GM18498 (cell line): ENCODE measurements around the gene LDHA.
"Not testable (repeated sequence)": the region's sequence is repeated elsewhere in the genome, so short reads cannot be mapped to it uniquely, and the experiment has no call there.

ENCODE experiments used
- ATAC-seq: cut with Tn5 transposase; IDR thresholded peaks from one replicate; pipeline ENCODE4 v1.9.1; 2021; ENCODE audit warnings: mild to moderate bottlenecking, moderate library complexity; ENCODE audit not compliant: unreplicated experiment

The LDHA gene

DNA sequence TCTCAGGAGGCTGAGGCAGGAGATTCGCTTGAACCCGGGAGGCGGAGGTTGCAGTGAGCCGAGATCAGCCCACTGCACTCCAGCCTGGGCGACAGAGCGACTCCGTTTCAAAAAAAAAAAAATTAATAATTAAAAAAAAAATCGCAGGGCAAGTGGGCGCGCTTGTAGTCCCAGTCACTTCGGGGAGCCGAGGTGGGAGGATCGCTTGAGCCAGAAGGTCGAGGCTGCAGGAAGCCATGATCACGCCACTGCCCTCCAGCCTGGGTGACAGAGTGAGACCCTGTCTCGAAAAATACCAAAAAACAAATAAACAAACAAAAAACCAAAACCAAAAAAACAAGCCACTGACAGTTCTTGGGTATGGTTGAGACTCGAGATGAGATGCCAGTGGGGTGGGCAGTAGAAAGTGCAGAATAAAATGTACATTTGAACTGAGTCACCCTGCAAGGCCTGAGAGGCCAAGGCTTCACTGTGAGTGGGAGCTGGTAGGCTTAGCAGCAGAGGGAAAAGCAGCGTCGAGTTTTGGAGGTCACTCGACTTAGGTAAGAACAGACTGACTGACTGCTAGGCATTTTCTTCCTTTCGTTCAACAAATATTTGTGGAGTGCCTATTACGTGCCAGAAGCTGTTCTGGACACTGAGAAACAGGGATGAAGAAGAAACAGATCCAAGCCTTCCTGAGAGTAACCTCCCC lies 635 bp upstream of the LDHA start:
- ATAC-seq, result no peak

DNA sequence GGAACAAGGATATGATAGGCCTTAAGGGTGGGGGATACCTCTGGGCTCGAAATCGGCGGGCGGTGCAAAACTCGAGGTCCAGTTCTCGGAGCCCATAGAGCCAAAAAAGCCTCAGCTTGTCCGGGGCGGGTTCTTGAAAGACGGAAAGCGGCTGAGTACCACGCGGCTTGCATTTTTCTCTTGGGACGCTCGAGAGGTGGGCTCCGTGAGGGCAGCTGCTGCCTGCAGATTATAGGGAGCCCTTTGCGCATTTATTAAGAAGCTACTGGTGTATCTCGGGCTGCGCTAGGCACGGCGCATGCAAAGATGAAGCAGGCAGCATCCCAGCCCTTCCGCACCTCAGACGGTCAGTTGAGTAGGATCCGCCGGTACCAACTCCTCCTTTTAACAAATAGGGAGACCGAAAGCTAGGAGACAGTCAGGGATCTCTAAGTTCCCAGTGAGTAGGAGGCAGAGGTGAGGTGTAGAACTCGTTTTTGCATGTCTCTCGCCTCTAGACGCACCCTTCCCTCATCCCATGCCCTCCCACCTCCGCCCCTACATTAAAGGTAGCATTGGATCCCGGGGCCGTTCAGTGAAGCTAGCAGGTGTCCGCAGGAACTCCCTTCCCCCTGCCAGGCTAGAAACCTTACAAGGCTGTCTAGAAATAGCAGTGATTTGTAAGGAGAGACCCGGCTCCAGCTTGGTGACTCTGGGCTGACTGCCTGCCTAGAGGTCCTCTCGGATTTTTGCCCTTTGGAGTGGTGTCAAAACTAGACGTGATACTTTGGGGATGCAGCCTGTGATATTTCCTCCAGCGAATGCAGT lies 768 bp downstream of the LDHA start:
- no peak for ATAC-seq

DNA sequence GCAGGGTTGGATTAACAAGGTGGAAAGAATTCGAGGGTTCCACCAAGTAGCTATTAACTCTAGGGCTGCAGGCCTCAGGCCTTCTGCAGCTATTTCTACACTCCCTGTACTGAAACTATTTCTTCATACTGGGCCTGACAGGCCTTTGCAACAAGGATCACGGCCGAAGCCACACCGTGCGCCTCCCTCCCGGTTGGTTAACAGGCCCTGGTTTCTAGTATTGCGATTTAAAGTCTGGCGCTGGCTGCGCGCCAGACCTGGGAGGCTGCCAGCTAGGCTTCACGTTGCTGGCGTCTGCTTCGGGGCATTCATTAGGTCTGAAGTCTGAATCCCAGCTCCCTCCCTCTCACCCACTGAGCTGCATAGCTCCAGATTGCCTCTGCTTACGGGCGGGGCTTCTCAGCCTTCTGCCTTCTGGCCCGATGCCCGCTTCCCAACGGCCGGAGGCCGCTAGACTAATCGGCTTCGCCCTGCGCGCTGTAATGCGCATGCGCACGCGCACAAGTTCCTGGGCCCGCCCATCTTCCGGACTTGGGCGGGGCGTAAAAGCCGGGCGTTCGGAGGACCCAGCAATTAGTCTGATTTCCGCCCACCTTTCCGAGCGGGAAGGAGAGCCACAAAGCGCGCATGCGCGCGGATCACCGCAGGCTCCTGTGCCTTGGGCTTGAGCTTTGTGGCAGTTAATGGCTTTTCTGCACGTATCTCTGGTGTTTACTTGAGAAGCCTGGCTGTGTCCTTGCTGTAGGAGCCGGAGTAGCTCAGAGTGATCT lies 1.6 kb downstream of the LDHA start:
- peak; percentile 71 for ATAC-seq

DNA sequence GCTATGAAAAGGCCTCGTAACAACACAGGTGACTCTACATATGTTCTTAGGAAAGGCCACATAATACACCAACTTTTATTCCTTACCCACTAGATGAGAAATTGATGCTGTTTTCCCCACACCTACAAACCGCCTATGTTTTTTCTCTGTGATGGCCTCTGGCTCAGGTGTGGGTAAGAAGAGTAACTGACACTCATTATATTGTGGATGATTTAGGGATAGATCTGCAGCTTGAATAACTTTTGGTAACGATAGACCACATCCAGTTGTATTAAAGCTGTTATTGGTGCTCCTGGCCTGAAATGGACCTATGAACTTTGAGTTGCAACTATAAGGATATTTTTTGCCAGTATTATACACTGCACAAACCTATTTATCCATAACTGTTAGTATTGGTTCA lies 3.6 kb downstream of the LDHA start:
- ATAC-seq, result no peak

DNA sequence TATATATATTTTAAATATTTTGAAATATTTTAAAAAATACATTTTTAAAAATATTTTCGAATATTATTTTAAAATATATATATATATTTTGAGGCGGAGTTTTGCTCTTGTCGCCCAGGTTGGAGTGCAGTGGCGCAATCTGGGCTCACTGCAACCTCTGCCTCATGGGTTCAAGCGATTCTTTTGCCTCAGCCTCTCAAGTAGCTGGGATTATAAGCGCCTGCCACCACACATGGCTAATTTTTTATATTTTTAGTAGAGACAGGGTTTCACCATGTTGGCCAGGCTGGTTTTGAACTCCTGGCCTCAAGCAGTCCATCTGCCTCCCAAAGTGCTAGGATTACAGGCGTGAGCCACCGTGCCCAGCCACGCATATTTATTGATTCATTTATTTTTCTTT lies 6.7 kb downstream of the LDHA start:
- not testable (repeated sequence) for ATAC-seq

DNA sequence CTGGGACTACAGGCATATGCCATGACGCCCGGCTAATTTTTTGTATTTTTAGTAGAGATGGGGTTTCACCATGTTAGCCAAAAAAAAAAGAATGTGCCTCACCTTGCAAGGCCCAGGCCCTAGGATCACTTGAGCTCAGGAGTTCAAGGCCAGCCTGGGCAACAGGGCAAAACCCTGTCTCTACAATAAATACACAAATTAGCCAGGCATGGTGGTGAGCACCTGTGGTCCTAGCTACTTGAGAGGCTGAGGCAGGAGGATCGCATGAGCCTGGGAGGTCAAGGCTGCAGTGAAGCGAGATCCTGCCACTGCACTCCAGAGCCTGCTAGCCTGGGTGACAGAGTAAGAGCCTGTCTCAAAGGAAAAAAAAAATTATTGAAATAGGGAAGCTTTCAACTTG lies 9.7 kb downstream of the LDHA start:
- no peak for ATAC-seq

DNA sequence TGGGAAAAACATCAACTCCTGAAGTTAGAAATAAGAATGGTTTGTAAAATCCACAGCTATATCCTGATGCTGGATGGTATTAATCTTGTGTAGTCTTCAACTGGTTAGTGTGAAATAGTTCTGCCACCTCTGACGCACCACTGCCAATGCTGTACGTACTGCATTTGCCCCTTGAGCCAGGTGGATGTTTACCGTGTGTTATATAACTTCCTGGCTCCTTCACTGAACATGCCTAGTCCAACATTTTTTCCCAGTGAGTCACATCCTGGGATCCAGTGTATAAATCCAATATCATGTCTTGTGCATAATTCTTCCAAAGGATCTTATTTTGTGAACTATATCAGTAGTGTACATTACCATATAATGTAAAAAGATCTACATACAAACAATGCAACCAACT lies 13.0 kb downstream of the LDHA start:
- ATAC-seq, result not testable (repeated sequence)

DNA sequence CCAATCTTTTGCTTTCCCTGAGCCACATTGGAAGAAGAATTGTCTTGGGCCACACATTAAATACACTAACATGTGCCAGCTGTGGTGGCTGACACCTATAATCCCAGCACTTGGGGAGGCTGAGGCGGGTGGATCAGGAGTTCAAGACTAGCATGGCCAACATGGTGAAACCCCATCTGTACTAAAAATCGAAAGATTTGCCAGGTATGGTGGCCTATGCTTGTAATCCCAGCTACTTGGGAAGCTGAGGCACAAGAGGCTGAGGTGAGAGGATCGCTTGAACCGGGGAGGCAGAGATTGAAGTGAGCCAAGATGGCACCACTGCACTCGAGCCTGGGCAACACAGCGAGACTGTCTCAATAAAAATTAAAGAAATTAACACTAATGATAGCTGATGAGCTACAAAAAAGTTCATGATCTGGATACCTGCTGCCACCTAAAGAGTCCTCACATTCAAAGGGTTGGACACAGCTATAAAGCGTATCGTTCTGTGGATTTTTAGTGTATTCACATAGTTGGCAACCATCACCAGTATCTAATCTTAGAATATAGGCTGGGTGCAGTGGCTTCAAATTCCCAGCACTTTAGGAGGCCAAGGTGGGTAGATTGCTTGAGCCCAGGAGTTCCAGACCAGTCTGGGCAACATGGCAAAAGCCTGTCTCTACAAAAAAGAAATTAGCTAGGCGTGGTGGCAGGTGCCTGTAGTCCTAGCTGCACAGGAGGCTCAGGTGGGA lies 14.4 kb downstream of the LDHA start:
- ATAC-seq, result no peak

DNA sequence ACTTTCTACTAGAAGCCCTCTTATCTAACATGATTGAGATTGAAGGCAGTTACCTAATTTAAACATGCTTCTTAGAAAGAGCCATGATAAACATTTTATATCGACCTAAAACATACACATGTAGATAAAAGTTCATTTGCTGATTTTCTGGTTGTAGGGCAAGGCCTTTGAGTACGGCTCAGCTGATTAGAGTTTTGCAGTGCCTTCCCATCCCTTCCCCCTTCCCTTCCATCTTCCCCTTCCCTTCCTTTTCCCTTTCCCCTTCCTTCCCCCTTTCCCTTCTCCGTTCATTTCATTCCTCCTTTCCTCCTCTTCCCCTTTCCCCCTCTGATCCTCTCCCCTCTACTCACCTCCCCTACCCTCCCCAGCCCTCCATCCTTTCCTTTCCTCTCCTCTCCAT lies 22.1 kb downstream of the LDHA start:
- ATAC-seq, result no peak

DNA sequence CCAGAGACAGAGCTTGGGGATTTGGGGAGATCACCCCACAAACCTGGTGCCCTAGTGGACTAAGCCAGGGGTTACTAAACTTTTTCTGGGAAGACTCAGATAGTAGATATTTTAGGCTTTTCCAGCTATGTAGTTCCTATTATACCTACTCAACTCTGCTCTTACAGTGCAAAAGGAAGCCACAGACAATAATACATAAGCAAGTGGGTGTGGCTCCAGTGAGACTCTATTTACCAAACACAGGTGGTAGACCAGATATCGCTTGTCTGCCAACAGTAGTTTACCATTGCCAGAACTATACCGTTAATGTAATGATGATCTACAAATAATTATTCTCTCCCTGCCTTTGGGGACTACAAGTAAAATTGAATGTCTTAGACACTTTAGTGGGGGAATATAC lies 24.7 kb downstream of the LDHA start:
- ATAC-seq, result no peak

DNA sequence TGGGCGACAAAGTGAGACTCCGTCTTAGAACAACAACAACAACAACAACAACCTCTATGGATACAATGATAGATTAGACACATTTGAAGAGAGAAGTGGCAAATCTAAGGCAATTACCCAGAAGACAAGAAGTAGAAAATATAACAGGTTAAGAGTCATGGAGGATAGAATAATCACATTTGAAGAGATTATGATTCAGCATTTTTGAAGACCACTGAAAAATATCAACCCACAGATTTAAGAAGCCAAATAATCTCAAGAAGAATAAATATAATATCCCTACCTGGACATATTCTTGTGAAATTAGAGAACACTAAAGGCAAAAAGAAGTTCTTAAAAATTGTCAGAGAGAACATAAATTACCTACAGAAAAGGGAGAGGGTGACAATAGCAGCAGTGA lies 25.7 kb downstream of the LDHA start:
- ATAC-seq, result no peak

DNA sequence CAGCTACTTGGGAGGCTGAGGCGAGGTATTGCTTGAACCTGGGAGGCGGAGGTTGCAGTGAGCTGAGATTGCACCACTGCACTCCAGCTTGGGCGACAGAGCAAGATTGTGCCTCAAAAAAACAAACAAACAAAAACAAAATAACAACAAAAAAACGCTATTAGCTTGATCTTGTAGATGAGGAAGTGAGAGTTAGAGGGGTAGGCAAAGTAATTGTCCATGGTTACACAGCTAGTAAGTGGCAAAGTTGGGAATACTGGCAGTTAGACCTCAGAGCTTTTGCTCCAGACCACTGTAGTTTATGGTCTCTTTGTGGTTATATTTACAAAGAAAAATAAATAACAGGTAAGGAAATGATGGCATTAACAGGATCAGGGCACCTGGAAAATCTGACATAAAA lies 32.9 kb downstream of the LDHA start:
- ATAC-seq, result no peak

DNA sequence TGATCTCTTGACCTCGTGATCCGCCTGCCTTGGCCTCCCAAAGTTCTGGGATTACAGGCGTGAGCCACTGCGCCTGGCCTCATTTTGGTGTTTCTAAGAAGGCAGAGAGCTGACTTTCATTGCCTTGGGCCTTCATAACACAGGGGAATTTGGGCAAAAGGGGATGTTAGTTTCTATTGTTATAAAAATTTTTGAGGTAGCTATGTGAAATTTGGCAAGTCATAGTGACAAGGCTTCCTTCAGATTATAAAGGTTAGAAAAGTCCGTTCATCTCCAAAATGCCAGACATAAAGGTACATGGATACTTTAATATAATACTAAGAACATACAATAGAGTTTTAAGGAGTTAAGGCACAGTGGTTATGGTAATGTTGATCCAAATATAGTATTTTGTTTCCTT lies 35.0 kb downstream of the LDHA start:
- ATAC-seq, result no peak

DNA sequence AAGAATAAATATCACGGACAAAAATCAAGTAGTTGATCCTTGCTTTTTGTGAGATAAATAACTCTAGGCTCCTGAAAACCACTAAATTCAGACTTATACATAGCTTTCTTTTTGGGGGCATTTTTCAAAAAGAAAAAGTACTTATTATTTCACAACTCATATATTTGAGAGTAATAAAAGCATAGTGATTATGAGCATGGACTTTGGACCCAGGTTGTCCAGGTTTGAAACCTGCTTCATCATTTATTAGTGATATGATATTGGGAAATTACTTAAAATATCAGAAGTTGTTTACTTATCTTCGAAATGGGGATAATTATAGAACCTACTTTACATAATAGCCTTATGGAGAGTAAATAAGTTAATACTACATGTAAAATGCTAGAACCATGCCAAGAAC lies 44.3 kb downstream of the LDHA start:
- no peak for ATAC-seq

DNA sequence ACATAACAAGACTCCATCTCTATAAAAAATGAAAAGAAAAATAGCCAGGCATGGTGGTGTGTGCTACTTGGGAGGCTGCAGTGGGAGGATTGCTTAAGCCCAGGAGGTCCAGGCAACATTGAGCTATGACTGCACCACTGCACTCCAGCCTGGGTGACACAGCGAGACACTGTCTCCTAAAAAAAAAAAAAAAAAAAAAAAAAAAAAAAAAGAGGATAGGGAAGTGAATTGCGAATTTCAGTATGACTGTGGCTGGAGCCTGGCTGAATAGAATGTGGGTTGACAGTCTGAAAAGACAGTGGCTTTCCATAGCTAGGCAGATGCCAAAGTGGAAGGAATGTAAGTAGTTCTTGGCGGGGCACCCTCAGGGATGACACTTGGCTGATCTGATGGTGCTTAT lies 54.9 kb downstream of the LDHA start:
- no peak for ATAC-seq

DNA sequence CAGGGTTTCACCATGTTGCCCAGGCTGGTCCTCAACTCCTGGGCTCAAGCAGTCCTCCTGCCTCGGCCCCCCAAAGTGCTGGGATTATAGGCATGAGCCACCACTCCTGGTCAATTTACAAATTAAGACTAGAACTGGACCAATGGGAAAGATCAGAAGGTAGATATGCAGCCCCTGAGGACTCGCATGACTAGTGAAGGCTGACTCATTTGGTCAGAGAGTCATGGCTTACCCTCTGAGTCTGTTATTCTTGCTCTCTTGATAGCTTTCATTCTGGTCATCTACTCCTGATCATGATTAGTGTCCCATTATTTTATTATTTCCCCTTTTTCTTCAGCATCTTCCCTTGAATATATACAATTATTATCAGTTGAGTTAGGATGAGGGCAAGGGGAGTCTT lies 58.6 kb downstream of the LDHA start:
- no peak for ATAC-seq

DNA sequence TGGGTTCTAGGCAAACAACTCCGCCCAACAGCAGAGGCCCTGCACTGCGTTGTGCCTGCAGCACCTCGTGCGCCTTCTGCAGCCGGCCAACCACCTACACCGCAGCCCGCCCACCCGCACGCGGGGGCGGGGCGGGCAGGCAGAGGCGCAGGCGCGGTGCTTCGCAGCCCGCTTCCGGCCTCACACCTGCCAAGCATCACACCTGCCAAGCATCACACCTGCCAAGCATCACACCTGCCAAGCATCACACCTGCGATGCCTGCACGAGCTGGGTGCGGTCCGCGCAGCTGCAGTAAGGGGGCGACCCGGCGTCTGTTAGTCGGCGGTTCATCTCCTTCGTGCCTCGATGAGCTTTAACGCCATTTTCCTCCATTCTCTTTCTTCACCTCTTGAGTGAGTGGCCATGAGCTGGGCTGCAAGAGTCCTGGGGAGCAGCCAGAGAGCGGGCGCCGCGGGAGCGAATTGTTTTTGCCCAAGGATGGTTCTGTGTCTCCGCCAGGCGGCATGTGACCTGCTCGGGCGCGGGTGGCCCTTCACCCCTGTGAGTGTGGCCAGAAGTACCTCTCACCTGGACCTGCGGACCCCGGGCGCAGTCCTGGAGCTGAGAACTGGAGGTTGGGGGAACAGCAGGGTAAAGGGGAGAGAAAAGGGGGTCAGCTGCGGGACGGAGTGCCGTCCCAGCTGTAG lies 61.5 kb downstream of the LDHA start, which contains the start of gene LDHAL6A:
Gene LDHAL6A (plus strand): TSS at position 171 of the 687 bp plus-strand sequence. CDS start 825 bp downstream, outside the sequence.
- no peak for ATAC-seq

DNA sequence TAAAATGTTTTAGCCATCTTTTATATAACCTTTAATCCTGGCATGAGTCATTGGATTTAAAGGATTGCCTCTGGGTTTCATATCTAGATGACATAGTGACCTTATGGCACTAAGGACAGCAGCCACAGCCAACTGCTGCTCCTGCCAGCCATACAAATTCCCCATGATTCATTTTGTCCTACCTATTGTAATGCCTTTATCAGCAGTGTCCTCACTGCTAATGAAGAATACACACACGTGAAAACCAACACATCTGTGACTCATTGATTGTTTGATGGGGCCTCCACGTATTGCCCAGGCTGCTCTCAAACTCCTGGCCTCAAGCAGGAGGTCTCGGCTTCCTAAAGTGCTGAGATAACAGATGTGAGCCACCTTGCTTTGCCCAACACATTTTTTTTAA lies 63.1 kb downstream of the LDHA start:
- ATAC-seq, result no peak
